Naive thymus-derived CD8-positive, alpha-beta T cell (primary cell): Measurements from ENCODE around the gene PDZRN3. TPM values are rescaled to one million over a fixed set of nuclear protein-coding genes. Genes with fewer than 3 reads are reported as not detected.

Experiments used
- ATAC-seq, 2 donors: fragments of 150-1000 bp; cut with Tn5 transposase in 1 of 2; sonication (Bioruptor Pico), chemical (Tn5 transposase) in 1 of 2; 1 replicate in 1 of 2; 2 replicates in 1 of 2; pipeline ENCODE4 v1.10.0; 2021; ENCODE audit warnings: mild to moderate bottlenecking in 2 of 2, moderate library complexity in 2 of 2
- POLR2A ChIA-PET: fragments of 350-600 bp; sonication (Branson Sonifier 250); formaldehyde crosslinking; loops from one replicate; lab custom pipeline; 2021; ENCODE audit warnings: antibody characterized with exemption; lab: Charles Lee
- DNase-seq, 10 donors: peaks; one replicate each; pipeline versions ENCODE4 v3.0.0 to v3.0.0-alpha.2; 2020 to 2022
- H3K27ac Mint-ChIP-seq, 10 donors: one replicate each; pipeline ENCODE4 v1.8.0; 2020 to 2022; ENCODE audit warnings: mild to moderate bottlenecking in 10 of 10, mixed read lengths in 10 of 10, moderate library complexity in 4 of 10, inconsistent platforms in 1 of 10
- H3K27me3 Mint-ChIP-seq, 5 donors: one replicate each; pipeline ENCODE4 v1.8.0; 2021 to 2022; ENCODE audit warnings: mixed read lengths in 5 of 5
- H3K36me3 Mint-ChIP-seq, 3 donors: one replicate each; pipeline ENCODE4 v1.8.0; 2020 to 2022; ENCODE audit warnings: mixed read lengths in 3 of 3, mild to moderate bottlenecking in 2 of 3, inconsistent platforms in 1 of 3
- H3K4me1 Mint-ChIP-seq, 4 donors: one replicate each; pipeline ENCODE4 v1.8.0; 2021 to 2022; ENCODE audit warnings: mixed read lengths in 4 of 4
- H3K4me3 Mint-ChIP-seq, 10 donors: one replicate each; pipeline ENCODE4 v1.8.0; 2020 to 2022; ENCODE audit warnings: mild to moderate bottlenecking in 10 of 10, mixed read lengths in 10 of 10, moderate library complexity in 6 of 10, inconsistent platforms in 1 of 10
- H3K9me3 Mint-ChIP-seq, 9 donors: one replicate each; pipeline ENCODE4 v1.8.0; 2020 to 2022; ENCODE audit warnings: mixed read lengths in 9 of 9, mild to moderate bottlenecking in 3 of 9, inconsistent platforms in 1 of 9, moderate library complexity in 1 of 9
- polyA plus RNA-seq, 3 donors: library from polyadenylated mRNA; unstranded; fragments of 300-500 nt; fragmentation: Illumina TruSeq; gene quantifications; one replicate each; pipeline ENCODE4 v1.2.3, GENCODE V29; 2021
- total RNA-seq, 8 experiments: library from RNA in 2 of 8; stranded (reverse) in 2 of 8; gene quantifications; one replicate each; pipeline ENCODE4 v1.2.3 and lab custom pipeline; 2021 to 2026

Gene PDZRN3
- total and polyA plus RNA-seq, 5 experiments from 2014 or later: not detected

GRCh38 chr3:73401616-73402279 lies 223.0 kb downstream of the PDZRN3 start:
- no peak overlapping the region for H3K27ac Mint-ChIP-seq
- DNase-seq (no peak), ATAC-seq (no peak)
- POLR2A ChIA-PET: no interaction called here
- no peak overlapping the region for H3K4me3 Mint-ChIP-seq
- H3K4me1 Mint-ChIP-seq: peaks cover 0 to 10% (median 3%) of the 10 kb centered on the region in 4 donors
- H3K27me3 Mint-ChIP-seq: peaks cover 0 to 2% (median under 1%) of the 10 kb centered on the region in 5 donors
- no peaks in the 10 kb centered on the region for H3K36me3 Mint-ChIP-seq
- no peaks in the 10 kb centered on the region for H3K9me3 Mint-ChIP-seq

DNA sequence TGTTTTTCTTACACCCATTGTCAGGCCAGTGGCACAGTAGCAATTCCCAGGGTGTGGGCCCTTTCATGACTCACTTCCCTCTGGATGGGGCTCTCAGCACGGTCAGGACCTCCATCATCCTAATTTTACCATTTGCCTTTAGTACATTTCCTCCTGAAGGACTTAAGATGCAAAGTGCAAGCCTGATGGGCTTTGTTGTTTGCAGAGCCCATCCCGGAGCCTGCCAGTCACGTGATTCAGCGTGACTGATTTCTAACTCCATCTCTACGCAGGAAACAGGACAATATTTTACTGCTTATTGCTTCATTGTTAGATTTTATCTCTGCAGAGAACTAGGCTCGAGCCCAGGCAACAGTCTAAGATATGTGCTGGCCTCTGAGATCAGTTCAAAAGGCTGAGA lies 223.7 kb downstream of the PDZRN3 start:
- Mint-ChIP-seq H3K4me3 (no peak overlapping the region), H3K4me1 (peaks cover 0 to 10% (median 3%) of the 10 kb centered on the region in 4 donors), H3K27me3 (peaks cover 0 to 2% (median 0%) of the 10 kb centered on the region in 5 donors), H3K36me3 (no peaks in the 10 kb centered on the region), H3K9me3 (no peaks in the 10 kb centered on the region), H3K27ac (no peak overlapping the region)
- POLR2A ChIA-PET: no interaction called here
- no peak for ATAC-seq
- DNase-seq: no peak

DNA sequence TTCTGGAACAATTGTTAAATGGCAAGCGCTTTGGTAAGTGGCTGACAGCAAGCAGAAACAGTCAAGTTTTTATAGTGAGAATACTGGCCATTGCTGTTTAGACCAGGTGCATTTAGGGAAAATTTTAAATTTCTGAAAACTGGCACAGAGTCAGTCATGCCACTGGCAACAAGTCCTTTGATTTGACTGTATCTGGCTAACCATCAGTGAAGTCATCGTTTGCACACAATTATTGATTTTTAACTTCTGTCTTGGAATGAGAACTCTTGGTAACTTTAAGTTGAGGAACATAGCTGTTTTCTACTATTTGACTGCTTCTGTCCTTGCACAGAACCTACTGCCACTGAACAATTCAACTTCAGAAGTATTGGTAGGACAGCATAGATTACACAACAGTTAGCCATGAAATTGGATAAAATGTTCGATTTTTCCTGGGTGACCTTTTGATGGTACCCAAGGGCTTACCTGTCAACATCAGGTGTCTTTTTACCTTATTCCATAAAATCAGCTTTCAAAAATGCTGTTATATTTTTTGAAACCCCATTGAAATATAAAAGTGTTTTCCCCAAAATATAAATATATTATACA lies 225.0 kb downstream of the PDZRN3 start:
- POLR2A ChIA-PET: no interaction called here
- Mint-ChIP-seq H3K27ac (no peak overlapping the region), H3K27me3 (peaks cover 0 to 2% (median 0%) of the 10 kb centered on the region in 5 donors), H3K4me1 (peaks cover 0 to 10% (median 3%) of the 10 kb centered on the region in 4 donors), H3K4me3 (no peak overlapping the region), H3K9me3 (no peaks in the 10 kb centered on the region), H3K36me3 (no peaks in the 10 kb centered on the region)
- no peak for ATAC-seq
- no peak for DNase-seq

GRCh38 chr3:73399106-73399505 lies 225.6 kb downstream of the PDZRN3 start:
- POLR2A ChIA-PET: no interaction called here
- Mint-ChIP-seq H3K4me3 (no peak overlapping the region), H3K27me3 (peaks cover 0 to 2% (median 0%) of the 10 kb centered on the region in 5 donors), H3K27ac (no peak overlapping the region), H3K4me1 (peaks cover 0 to 10% (median 3%) of the 10 kb centered on the region in 4 donors), H3K36me3 (no peaks in the 10 kb centered on the region), H3K9me3 (no peaks in the 10 kb centered on the region)
- ATAC-seq (no peak), DNase-seq (no peak)

DNA sequence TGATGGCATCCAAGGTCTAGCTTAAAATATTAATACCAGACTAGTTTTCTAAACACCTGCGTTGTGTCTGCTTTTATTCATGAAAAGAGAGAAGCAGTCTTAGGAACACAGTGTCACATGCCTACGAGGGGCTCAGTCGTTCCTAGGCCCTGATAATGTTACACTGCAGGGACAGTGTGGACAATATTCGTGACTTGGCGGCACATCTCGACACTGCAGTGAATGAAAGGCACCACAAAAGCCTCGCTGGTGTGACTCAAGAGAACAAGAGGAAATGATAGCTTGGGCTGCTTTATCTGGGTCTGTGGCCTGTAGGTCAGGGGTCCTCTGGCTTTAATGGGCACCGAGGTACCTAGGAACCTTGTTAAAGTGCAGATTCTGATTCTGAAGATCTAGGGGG lies 226.7 kb downstream of the PDZRN3 start:
- Mint-ChIP-seq H3K27me3 (peaks cover 0 to 2% (median 0%) of the 10 kb centered on the region in 5 donors), H3K4me3 (no peak overlapping the region), H3K27ac (no peak overlapping the region), H3K4me1 (peaks cover 0 to 10% (median 3%) of the 10 kb centered on the region in 4 donors), H3K9me3 (peaks cover 0 to under 1% (median 0%) of the 10 kb centered on the region in 9 donors), H3K36me3 (no peaks in the 10 kb centered on the region)
- DNase-seq (no peak), ATAC-seq (no peak)
- POLR2A ChIA-PET: no interaction called here

GRCh38 chr3:73394240-73394639 lies 230.5 kb downstream of the PDZRN3 start:
- Mint-ChIP-seq H3K36me3 (no peaks in the 10 kb centered on the region), H3K9me3 (peaks cover 0 to 3% (median 0%) of the 10 kb centered on the region in 9 donors), H3K4me3 (no peak overlapping the region), H3K4me1 (no peaks in the 10 kb centered on the region), H3K27ac (no peak overlapping the region), H3K27me3 (peaks cover 0 to 9% (median 0%) of the 10 kb centered on the region in 5 donors)
- DNase-seq (no peak), ATAC-seq (no peak)
- POLR2A ChIA-PET: no interaction called here

- DNase-seq (no peak), ATAC-seq (no peak)
- Mint-ChIP-seq H3K27ac (no peak overlapping the region), H3K4me1 (peaks cover 0 to 2% (median 0%) of the 10 kb centered on the region in 4 donors), H3K27me3 (peaks cover 0 to 12% (median 0%) of the 10 kb centered on the region in 5 donors), H3K9me3 (peaks cover 0 to 3% (median 0%) of the 10 kb centered on the region in 9 donors), H3K36me3 (no peaks in the 10 kb centered on the region), H3K4me3 (no peak overlapping the region)
- POLR2A ChIA-PET: no interaction called here
Measured at GRCh38 chr3:73393005-73393404, 231.7 kb downstream of the PDZRN3 start.

DNA sequence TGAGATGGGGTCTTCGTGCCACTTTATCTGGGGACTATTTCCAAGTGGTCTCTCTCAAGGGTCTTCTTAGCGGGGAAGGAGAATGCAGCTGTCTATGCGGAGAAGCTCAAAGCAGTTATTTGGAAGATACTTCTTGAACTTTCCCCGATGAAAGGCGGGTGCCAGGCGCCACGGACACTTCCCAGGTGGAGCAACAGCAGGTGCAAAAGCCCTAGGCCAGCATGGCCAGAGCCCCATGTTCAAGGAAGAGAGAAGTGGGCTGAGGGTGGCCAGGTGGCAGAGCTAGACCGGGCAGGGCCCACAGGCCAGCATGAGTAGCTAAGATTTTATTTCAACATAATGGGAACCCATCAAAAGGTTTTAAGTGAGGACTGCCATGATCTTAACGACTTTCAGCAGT lies 232.8 kb downstream of the PDZRN3 start:
- ATAC-seq (no peak), DNase-seq (no peak)
- Mint-ChIP-seq H3K27ac (peak overlapping the region in 1 of 10 donors; percentile 7), H3K4me3 (no peak overlapping the region), H3K36me3 (no peaks in the 10 kb centered on the region), H3K4me1 (peaks cover 0 to 2% (median 0%) of the 10 kb centered on the region in 4 donors), H3K9me3 (peaks cover 0 to 3% (median 0%) of the 10 kb centered on the region in 9 donors), H3K27me3 (peaks cover 0 to 12% (median under 1%) of the 10 kb centered on the region in 5 donors)
- POLR2A ChIA-PET: no interaction called here

- no peak for ATAC-seq
- POLR2A ChIA-PET: no interaction called here
- Mint-ChIP-seq H3K36me3 (no peaks in the 10 kb centered on the region), H3K4me3 (no peak overlapping the region), H3K27ac (no peak overlapping the region), H3K4me1 (peaks cover 0 to 2% (median 0%) of the 10 kb centered on the region in 4 donors), H3K27me3 (peaks cover 0 to 12% (median 4%) of the 10 kb centered on the region in 5 donors), H3K9me3 (peaks cover 0 to 3% (median 0%) of the 10 kb centered on the region in 9 donors)
- DNase-seq: no peak
Measured at GRCh38 chr3:73389928-73390327, 234.8 kb downstream of the PDZRN3 start.

DNA sequence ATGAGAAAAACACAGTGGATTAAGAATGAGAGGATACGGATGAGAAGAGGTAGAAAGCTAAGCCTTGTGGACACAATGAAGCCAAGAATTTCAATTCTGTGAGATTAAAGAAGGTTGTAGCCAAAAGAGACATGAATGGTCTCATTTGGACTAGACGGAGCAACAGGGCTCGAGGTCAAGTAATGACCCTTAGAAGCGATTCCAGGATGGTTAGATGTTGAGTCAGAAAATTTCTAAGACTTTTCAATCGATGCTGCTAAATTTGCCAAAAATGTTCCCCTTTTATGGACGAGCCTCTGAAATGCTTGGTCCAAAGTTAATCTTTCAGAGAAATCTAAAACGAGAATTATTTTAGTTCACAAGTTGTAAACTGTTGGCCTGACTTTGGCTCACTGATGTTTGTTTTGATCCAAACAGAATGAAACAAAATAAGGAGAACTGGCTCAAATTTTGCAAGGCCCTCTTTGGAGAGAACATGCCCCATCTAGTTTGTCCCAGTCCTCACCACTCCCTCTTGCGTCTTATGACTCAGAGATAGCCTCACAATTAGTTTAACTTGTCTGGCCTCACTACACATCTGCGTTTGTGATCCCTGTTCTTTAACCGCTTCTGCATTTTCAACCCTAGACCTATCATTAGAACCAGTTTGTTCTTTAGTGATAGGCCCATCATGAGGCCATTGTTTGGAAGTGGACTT lies 235.5 kb downstream of the PDZRN3 start:
- H3K36me3 Mint-ChIP-seq: no peaks in the 10 kb centered on the region
- POLR2A ChIA-PET: no interaction called here
- H3K4me3 Mint-ChIP-seq: no peak overlapping the region
- H3K9me3 Mint-ChIP-seq: peaks cover 0 to 3% (median 0%) of the 10 kb centered on the region in 9 donors
- no peak for ATAC-seq
- peaks cover 0 to 12% (median 4%) of the 10 kb centered on the region in 5 donors for H3K27me3 Mint-ChIP-seq
- H3K27ac Mint-ChIP-seq: no peak overlapping the region
- peaks cover 0 to 2% (median 0%) of the 10 kb centered on the region in 4 donors for H3K4me1 Mint-ChIP-seq
- no peak for DNase-seq

DNA sequence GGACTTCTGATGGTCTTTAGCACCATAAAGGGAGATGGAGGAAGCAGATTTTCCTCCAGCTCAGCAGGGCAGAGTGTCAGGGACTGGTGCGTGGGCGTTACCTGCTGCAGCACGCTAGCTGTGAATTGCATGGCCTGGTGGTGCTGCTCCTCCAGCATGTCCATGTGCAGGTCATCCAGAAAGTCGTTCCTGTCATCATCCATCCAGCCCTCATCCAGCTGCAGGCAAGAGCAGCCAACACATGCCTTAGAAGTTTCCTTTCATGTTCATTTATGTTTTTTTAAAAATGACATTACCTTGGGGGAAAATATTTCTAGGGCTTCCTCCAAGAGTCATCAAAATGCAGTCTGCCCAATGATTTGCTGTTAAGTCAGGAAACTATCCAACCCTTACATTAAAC lies 239.2 kb downstream of the PDZRN3 start:
- Mint-ChIP-seq H3K9me3 (peaks cover 0 to 6% (median 0%) of the 10 kb centered on the region in 9 donors), H3K4me1 (peaks cover 0 to 2% (median 0%) of the 10 kb centered on the region in 4 donors), H3K36me3 (no peaks in the 10 kb centered on the region), H3K4me3 (no peak overlapping the region), H3K27ac (no peak overlapping the region), H3K27me3 (peaks cover 0 to 19% (median 7%) of the 10 kb centered on the region in 5 donors)
- ATAC-seq (no peak), DNase-seq (no peak)
- POLR2A ChIA-PET: no interaction called here

DNA sequence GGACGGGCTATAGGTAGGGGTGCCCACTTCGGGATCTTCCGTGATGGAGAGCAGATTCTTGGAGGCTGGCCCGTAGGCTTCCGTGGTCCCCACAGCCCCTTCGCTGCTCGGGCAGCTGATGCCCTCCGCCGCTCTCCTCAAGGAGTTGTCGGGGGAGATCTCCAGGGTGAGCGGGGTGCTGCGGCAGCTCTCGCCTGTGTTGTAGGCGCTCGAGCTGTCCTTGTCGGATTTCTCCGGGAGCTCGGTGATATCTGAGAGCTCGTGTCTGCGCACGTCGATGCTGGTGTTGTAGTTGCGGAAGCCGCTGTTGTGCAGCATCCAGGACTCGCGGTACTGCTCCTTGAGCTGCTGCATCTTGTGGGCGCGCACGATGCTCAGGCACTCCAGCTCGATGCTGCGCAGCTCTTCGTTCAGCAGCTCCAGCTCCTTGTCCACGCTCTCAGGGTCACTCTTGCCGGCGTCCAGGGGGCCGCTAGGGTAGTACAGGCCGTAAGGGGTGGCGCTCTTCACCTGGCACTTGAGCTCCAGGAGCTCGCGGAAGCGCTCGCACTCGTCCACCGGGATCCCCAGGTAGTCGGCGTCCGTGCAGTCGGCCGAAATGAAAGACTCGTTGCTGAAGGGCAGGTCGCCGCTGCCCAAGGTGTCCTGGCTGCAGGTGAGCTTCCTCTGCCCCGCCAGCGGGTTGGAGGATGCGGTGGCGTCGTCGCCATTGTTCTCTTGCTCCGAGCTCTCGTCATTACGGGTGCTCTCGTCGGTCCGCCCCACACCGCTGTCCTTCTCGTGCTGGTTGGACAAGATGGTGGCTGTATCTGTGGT lies 240.4 kb downstream of the PDZRN3 start:
- peaks cover 0 to 6% (median 0%) of the 10 kb centered on the region in 9 donors for H3K9me3 Mint-ChIP-seq
- H3K27ac Mint-ChIP-seq: no peak overlapping the region
- no peak for ATAC-seq
- POLR2A ChIA-PET: no interaction called here
- no peak for DNase-seq
- H3K27me3 Mint-ChIP-seq: peaks cover 0 to 15% (median 7%) of the 10 kb centered on the region in 5 donors
- H3K36me3 Mint-ChIP-seq: no peaks in the 10 kb centered on the region
- no peak overlapping the region for H3K4me3 Mint-ChIP-seq
- H3K4me1 Mint-ChIP-seq: peaks cover 0 to 2% (median 0%) of the 10 kb centered on the region in 4 donors
